IMR-90 (cell line): ENCODE results near the gene RPS2. TPM values are rescaled to one million over a fixed set of nuclear protein-coding genes. Genes with fewer than 3 reads are reported as not detected.
"Not testable (repeated sequence)": the region's sequence is repeated elsewhere in the genome, so short reads cannot be mapped to it uniquely, and the experiment has no call there.

ENCODE experiments used
- ATAC-seq: fragments of 200-7000 bp; cut with Tn5 transposase; 2 replicates; pipeline ENCODE4 v1.9.1; 2020; ENCODE audit warnings: low read depth, mild to moderate bottlenecking, moderate library complexity
- BruUV-seq: library from RNA; stranded (reverse); fragments of 400-500 nt; replicated peaks from 2 replicates; lab custom pipeline; 2021; lab: Mats Ljungman, UMichigan
- CTCF ChIA-PET: fragments of 300-600 bp; formaldehyde crosslinking; extraction: SDS; loops from one replicate; lab custom pipeline; 2021; ENCODE audit warnings: antibody characterized with exemption; lab: Yijun Ruan, JAX
- POLR2A ChIA-PET: fragments of 300-600 bp; sonication (Branson Sonifier 250); formaldehyde crosslinking; loops from one replicate; lab custom pipeline; 2022; ENCODE audit warnings: antibody characterized with exemption; ENCODE audit not compliant: unreplicated experiment; lab: Charles Lee
- DNase-seq: peaks from one replicate; pipeline ENCODE4 v3.0.0; 2013
- H2AFZ ChIP-seq: replicated peaks from 2 replicates; pipeline ENCODE3; 2013; ENCODE audit warnings: low read length, mild to moderate bottlenecking; ENCODE audit not compliant: poor library complexity
- H2AK5ac ChIP-seq: 2 replicates; pipeline ENCODE4 v1.6.1; 2013; ENCODE audit warnings: low read depth, low read length, inconsistent platforms
- H2AK9ac ChIP-seq: replicated peaks from 2 replicates; pipeline ENCODE3; 2013; ENCODE audit warnings: mild to moderate bottlenecking, low read depth, low read length, moderate library complexity; ENCODE audit not compliant: poor library complexity
- H2BK120ac ChIP-seq: 2 replicates; pipeline ENCODE4 v1.6.1; 2013; ENCODE audit warnings: low read depth, low read length, inconsistent platforms
- H2BK15ac ChIP-seq: 3 replicates; pipeline ENCODE4 v1.6.1; 2013; ENCODE audit warnings: low read depth, low read length, inconsistent platforms
- H2BK20ac ChIP-seq: 2 replicates; pipeline ENCODE4 v1.6.1; 2013; ENCODE audit warnings: low read depth, mild to moderate bottlenecking, inconsistent platforms, low read length, moderate library complexity
- H2BK5ac ChIP-seq: 2 replicates; pipeline ENCODE4 v1.6.1; 2013; ENCODE audit warnings: mild to moderate bottlenecking, low read depth, low read length, inconsistent platforms; ENCODE audit not compliant: poor library complexity, severe bottlenecking
- H3K14ac ChIP-seq: replicated peaks from 2 replicates; pipeline ENCODE4 v1.6.1; 2013; ENCODE audit warnings: low read depth, low read length, inconsistent platforms
- H3K18ac ChIP-seq: 2 replicates; pipeline ENCODE4 v1.6.1; 2013; ENCODE audit warnings: low read depth, low read length, control low read depth
- H3K23ac ChIP-seq: 2 replicates; pipeline ENCODE4 v1.6.1; 2013; ENCODE audit warnings: low read depth, low read length, inconsistent platforms
- H3K27ac ChIP-seq: 2 replicates; pipeline ENCODE4 v1.5.1; 2013; ENCODE audit warnings: mild to moderate bottlenecking, control low read depth, low read length; ENCODE audit not compliant: insufficient read depth
- H3K27me3 ChIP-seq: 2 replicates; pipeline ENCODE4 v1.6.1; 2013; ENCODE audit warnings: low read length; ENCODE audit not compliant: control insufficient read depth, insufficient read depth
- H3K36me3 ChIP-seq: 2 replicates; pipeline ENCODE4 v1.6.1; 2013; ENCODE audit warnings: low read length, mixed read lengths; ENCODE audit not compliant: control insufficient read depth, insufficient read depth
- H3K4ac ChIP-seq: 2 replicates; pipeline ENCODE4 v1.6.1; 2013; ENCODE audit warnings: low read depth, low read length, inconsistent platforms
- H3K4me1 ChIP-seq: 2 replicates; pipeline ENCODE4 v1.6.1; 2013; ENCODE audit warnings: low read length, mixed read lengths; ENCODE audit not compliant: control insufficient read depth, insufficient read depth
- H3K4me2 ChIP-seq: 2 replicates; pipeline ENCODE4 v1.6.1; 2013; ENCODE audit warnings: low read depth, mild to moderate bottlenecking, control low read depth, low read length, moderate library complexity
- H3K4me3 ChIP-seq: 2 replicates; pipeline ENCODE4 v1.5.1; 2013; ENCODE audit warnings: low read depth, mild to moderate bottlenecking, control low read depth, low read length, moderate library complexity; ENCODE audit not compliant: insufficient read depth
- H3K56ac ChIP-seq: 2 replicates; pipeline ENCODE4 v1.6.1; 2013; ENCODE audit warnings: low read length, inconsistent platforms; ENCODE audit not compliant: insufficient read depth; ENCODE audit errors: extremely low read depth
- H3K79me1 ChIP-seq, 2 experiments: 2 replicates each; pipeline ENCODE4 v1.6.1; 2013; ENCODE audit warnings: low read length in 2 of 2, inconsistent platforms in 1 of 2, low read depth in 1 of 2
- H3K9ac ChIP-seq: 2 replicates; pipeline ENCODE4 v1.6.1; 2013; ENCODE audit warnings: low read depth, low read length, control low read depth
- H3K9me1 ChIP-seq: 2 replicates; pipeline ENCODE4 v1.6.1; 2013; ENCODE audit warnings: low read length, inconsistent platforms; ENCODE audit not compliant: insufficient read depth
- H3K9me3 ChIP-seq: 2 replicates; pipeline ENCODE4 v1.6.1; 2013; ENCODE audit warnings: low read length; ENCODE audit not compliant: control insufficient read depth, insufficient read depth
- H4K20me1 ChIP-seq: 2 replicates; pipeline ENCODE4 v1.6.1; 2013; ENCODE audit warnings: low read length, inconsistent platforms; ENCODE audit not compliant: insufficient read depth
- H4K5ac ChIP-seq: 2 replicates; pipeline ENCODE4 v1.6.1; 2013; ENCODE audit warnings: mild to moderate bottlenecking, low read depth, low read length, control low read depth
- H4K8ac ChIP-seq, 2 experiments: 2 replicates each; pipeline ENCODE4 v1.6.1; 2013; ENCODE audit warnings: low read depth in 2 of 2, low read length in 2 of 2, control low read depth in 1 of 2, inconsistent platforms in 1 of 2
- H4K91ac ChIP-seq: 2 replicates; pipeline ENCODE4 v1.6.1; 2013; ENCODE audit warnings: low read depth, low read length, inconsistent platforms; ENCODE audit not compliant: insufficient read depth
- CEBPB ChIP-seq: IDR thresholded peaks from 2 replicates; pipeline ENCODE4 v1.6.1; 2012; ENCODE audit warnings: low read depth, low read length, improper control_type of control experiment
- CHD1 ChIP-seq: IDR thresholded peaks from 2 replicates; pipeline ENCODE4 v1.6.1; 2012; ENCODE audit warnings: low read depth, low read length, improper control_type of control experiment
- NFE2L2 ChIP-seq: fragments of 150-350 bp; IDR thresholded peaks from 2 replicates; pipeline ENCODE4 v1.6.1; 2016; ENCODE audit warnings: low read depth, mild to moderate bottlenecking, low read length
- POLR2A ChIP-seq: IDR thresholded peaks from 2 replicates; pipeline ENCODE4 v1.6.1; 2012; ENCODE audit warnings: mild to moderate bottlenecking, low read depth, low read length
- RAD21 ChIP-seq: IDR thresholded peaks from 2 replicates; pipeline ENCODE4 v1.6.1; 2012; ENCODE audit warnings: low read length, improper control_type of control experiment
- SMC3 ChIP-seq: fragments of 150-350 bp; IDR thresholded peaks from 2 replicates; pipeline ENCODE4 v1.6.1; 2016; ENCODE audit warnings: low read depth, mild to moderate bottlenecking, antibody characterized with exemption, low read length, moderate library complexity
- WGBS, 2 experiments: methylation state at CpG; one replicate each; pipeline versions ENCODE4 v1.1.5 to v1.1.7; 2013; ENCODE audit warnings: missing lambda C conversion rate in 2 of 2; ENCODE audit not compliant: insufficient read length in 1 of 2; ENCODE audit errors: extremely low coverage in 2 of 2; 5-methylcytosine and 5-hydroxymethylcytosine counted together
- dilution Hi-C: fragments of 300-500 bp; cut with HindIII; formaldehyde crosslinking; loops from one replicate; pipeline ENCODE4 v1.14.3; 2018; ENCODE audit warnings: low sequenced_read_pairs; ENCODE audit not compliant: unreplicated experiment
- in situ Hi-C: fragments of 300-500 bp; cut with MboI; formaldehyde crosslinking; loops from 3 replicates; pipeline ENCODE4 v1.14.3; 2019; ENCODE audit warnings: low sequenced_read_pairs, inconsistent platforms, mixed read lengths
- intact Hi-C: fragments of 100-400 bp; cut with micrococcal nuclease; formaldehyde crosslinking; loops from 2 replicates; pipeline ENCODE4 v1.10.0; 2022
- polyA plus RNA-seq, 3 experiments: library from polyadenylated mRNA; depleted of rRNA; stranded (reverse); fragments of >200 nt; gene quantifications; 2 replicates each; pipeline ENCODE4 v1.2.3, GENCODE V29; 2012; ENCODE audit warnings: low replicate concordance in 1 of 3
- total RNA-seq: library from RNA; depleted of rRNA; stranded (reverse); fragments of >200 nt; gene quantifications from 2 replicates; pipeline ENCODE4 v1.2.3, GENCODE V29; 2012

RPS2 gene
- total and polyA plus RNA-seq, 2 of the 4 experiments (the other 2 are of a cell fraction), result 2,703 to 6,941 TPM

DNA sequence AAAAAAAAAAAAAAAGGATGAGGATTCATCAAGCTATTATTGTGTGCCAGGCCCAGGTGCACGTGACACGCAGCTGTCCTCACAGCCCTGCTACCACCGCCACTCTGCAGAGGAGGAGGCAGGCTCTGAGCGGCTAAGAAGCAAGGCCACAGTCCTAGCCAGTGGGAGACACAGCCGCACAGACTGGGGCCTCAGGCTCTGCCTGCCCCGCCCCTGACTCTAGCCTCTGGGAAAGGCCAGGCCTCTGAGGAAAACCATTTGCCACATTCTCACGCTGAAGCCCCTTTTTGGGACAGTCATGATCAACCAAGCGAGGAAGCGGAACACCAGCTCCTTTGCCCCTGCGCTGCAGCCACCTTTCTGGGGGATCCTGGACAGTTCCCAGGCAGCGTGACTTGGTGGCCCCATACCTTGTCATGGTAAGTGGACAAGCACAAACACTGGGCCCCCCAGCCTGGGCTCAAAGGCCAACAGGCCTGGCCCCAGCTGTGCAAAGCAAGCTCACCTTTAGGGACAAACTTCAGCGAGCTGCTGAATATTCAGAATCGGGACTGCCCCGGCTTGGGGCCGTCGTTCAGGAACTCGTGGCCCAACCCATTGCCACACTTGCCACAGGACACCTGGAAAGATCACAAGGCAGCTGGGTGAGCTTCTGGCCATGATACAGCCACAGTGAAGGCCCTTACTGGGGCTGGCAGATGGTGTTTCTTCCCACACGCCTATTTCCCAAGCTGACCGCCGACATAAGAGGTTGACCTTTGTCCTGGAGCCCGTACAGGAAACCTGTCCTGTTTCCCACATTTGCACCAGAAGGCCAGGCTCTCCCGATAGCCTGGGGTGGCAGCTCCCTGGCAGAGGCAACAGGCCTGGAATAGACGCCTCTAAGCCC is 24.1 kb downstream of the RPS2 start:
- Histone ChIP-seq H4K20me1 (no peaks in the 10 kb centered on the region), H3K9me1 (no peaks in the 10 kb centered on the region), H4K8ac (no peak overlapping the region), H3K36me3 (peaks cover 23% of the 10 kb centered on the region), H2BK20ac (no peak overlapping the region), H4K5ac (no peak overlapping the region), H2AFZ (no peak overlapping the region), H3K18ac (no peak overlapping the region), H3K9ac (no peak overlapping the region), H3K23ac (no peak overlapping the region), H3K27me3 (no peaks in the 10 kb centered on the region), H3K56ac (no peak overlapping the region), H2AK9ac (peak overlapping the region; percentile 69), H3K9me3 (no peaks in the 10 kb centered on the region), H3K4me2 (no peak overlapping the region), H2AK5ac (no peak overlapping the region), H3K4me3 (no peak overlapping the region), H2BK5ac (no peak overlapping the region), H3K27ac (no peak overlapping the region), H2BK120ac (no peak overlapping the region), H3K79me1 (peaks cover 9 to 13% of the 10 kb centered on the region in 2 experiments; a peak in 3 of 4 replicates), H4K91ac (no peak overlapping the region), H2BK15ac (no peak overlapping the region), H3K14ac (no peak overlapping the region), H3K4me1 (peaks cover 5% of the 10 kb centered on the region; the same call in 1 of the 2 replicates), H3K4ac (no peak overlapping the region)
- ATAC-seq (no peak), DNase-seq (no peak)
- TF ChIP-seq RAD21 (no peak), SMC3 (no peak), CEBPB (no peak), CHD1 (no peak), POLR2A (no peak), NFE2L2 (no peak)
- intact Hi-C loops (no loop called here), dilution Hi-C loops (no loop called here), in situ Hi-C loops (no loop called here)
- CTCF ChIA-PET, result no interaction called here
- BruUV-seq, result no TSS peak
- WGBS, 2 experiments, result 97% methylated on average over 20 of the region's 23 CpGs; no CpG with 5 or more reads in 1 of the 2 experiments
- POLR2A ChIA-PET, result no interaction called here

DNA sequence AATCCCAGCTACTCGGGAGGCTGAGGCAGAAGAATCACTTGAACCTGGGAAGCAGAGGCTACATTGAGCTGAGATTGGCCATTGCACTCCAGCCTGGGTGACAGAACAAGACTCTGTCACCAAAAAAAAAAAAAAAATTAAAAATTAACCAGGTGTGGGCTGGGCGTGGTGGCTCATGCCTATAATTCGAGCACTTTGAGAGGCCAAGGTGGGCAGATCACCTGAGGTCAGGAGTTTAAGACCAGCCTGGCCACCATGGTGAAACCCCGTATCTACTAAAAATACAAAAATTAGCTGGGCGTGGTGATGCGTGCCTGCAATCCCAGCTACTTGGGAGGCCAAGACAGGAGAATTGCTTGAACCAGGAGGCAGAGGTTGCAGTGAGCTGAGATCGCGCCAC is 24.8 kb downstream of the RPS2 start:
- ATAC-seq, H2BK120ac ChIP-seq, DNase-seq, H3K4ac ChIP-seq, H3K23ac ChIP-seq, H4K8ac ChIP-seq, BruUV-seq, H3K9ac ChIP-seq, H2AK5ac ChIP-seq, H4K91ac ChIP-seq, H2BK20ac ChIP-seq, H4K20me1 ChIP-seq, H3K14ac ChIP-seq, H3K27me3 ChIP-seq, H3K4me3 ChIP-seq, H3K4me1 ChIP-seq, dilution Hi-C loops, H3K9me3 ChIP-seq, H2BK5ac ChIP-seq, H3K9me1 ChIP-seq, H3K56ac ChIP-seq, intact Hi-C loops, H3K18ac ChIP-seq, H2AK9ac ChIP-seq, H3K4me2 ChIP-seq, H4K5ac ChIP-seq, H3K27ac ChIP-seq, CTCF ChIA-PET, H2BK15ac ChIP-seq, H2AFZ ChIP-seq, POLR2A ChIA-PET, in situ Hi-C loops: not testable (repeated sequence)
- 93% methylated on average over 3 of the region's 8 CpGs; no CpG with 5 or more reads in 1 of the 2 experiments for WGBS, 2 experiments
- peaks cover 9 to 13% of the 10 kb centered on the region in 2 experiments; a peak in 3 of 4 replicates for H3K79me1 ChIP-seq
- H3K36me3 ChIP-seq, result peaks cover 23% of the 10 kb centered on the region
